ENCODE measurements around the gene KIAA1191.

The KIAA1191 gene

DNA sequence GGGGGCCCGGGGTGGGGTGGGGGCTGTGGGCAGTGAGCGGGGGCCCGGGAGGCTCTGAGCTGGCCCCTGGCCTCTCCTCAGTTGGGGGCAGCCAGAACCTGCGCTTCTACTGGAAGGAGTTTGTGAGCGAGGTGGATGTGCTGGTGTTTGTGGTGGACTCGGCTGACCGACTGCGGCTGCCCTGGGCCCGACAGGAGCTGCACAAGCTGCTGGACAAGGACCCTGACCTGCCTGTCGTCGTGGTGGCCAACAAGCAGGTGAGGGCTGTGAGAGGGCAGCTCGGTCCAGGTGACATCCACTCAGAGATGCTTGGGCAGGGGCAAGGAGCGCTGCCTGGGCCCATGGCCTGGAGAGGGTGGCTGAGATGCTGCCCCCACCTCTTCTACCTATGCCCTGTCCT, 7.2 kb upstream of the KIAA1191 start:
- TF ChIP-seq, protein P1, sequence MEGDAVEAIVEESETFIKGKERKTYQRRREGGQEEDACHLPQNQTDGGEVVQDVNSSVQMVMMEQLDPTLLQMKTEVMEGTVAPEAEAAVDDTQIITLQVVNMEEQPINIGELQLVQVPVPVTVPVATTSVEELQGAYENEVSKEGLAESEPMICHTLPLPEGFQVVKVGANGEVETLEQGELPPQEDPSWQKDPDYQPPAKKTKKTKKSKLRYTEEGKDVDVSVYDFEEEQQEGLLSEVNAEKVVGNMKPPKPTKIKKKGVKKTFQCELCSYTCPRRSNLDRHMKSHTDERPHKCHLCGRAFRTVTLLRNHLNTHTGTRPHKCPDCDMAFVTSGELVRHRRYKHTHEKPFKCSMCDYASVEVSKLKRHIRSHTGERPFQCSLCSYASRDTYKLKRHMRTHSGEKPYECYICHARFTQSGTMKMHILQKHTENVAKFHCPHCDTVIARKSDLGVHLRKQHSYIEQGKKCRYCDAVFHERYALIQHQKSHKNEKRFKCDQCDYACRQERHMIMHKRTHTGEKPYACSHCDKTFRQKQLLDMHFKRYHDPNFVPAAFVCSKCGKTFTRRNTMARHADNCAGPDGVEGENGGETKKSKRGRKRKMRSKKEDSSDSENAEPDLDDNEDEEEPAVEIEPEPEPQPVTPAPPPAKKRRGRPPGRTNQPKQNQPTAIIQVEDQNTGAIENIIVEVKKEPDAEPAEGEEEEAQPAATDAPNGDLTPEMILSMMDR (IDR thresholded peaks at IDR 0.05; ENCODE audit: low read depth, low read length) = no peak
- H3K36me3 ChIP-seq = peaks cover 3% of the 10 kb centered on the region
- no peak overlapping the region for H3K27ac ChIP-seq
- H3K27me3 ChIP-seq (ENCODE audit: insufficient read depth, low read depth, severe bottlenecking) = no peaks in the 10 kb centered on the region
- no peak for DNase-seq
- no peaks in the 10 kb centered on the region for H3K9me3 ChIP-seq (ENCODE audit: severe bottlenecking)
- H3K4me3 ChIP-seq (ENCODE audit: low read depth, low read length) = no peak overlapping the region

DNA sequence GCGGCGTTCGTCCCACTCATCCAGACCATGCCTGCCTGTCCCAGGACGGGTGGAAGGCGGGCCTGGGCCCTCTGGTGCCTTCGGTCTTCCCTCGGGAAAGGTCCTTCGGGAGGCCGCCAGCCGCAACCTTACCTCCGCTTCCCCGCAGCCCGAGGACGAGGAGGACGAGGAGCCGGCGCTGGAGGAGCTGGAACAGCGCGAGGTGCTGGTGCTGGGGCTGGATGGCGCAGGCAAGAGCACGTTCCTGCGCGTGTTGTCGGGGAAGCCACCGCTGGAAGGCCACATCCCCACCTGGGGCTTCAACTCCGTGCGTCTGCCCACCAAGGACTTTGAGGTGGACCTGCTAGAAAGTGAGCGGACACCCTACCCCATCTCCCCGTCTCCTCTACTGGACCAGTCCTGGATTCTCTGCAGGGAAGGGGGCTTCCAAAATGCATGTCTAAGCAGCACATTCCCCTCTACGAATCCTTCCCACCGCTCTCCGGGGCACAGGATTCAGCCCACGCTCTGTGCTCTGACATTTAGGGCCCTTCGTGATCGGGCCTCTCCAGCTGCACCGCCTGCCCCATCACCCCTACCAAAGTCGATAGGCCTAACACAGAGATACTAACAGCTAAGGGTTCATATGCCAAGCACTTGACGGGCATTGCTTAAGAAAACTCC, 4.8 kb upstream of the KIAA1191 start:
- no peak overlapping the region for H3K4me3 ChIP-seq (ENCODE audit: low read depth, low read length)
- H3K9me3 ChIP-seq (ENCODE audit: severe bottlenecking) = no peaks in the 10 kb centered on the region
- H3K27ac ChIP-seq = no peak overlapping the region
- DNase-seq = no peak
- peaks cover 5% of the 10 kb centered on the region for H3K36me3 ChIP-seq
- H3K27me3 ChIP-seq (ENCODE audit: insufficient read depth, low read depth, severe bottlenecking) = no peaks in the 10 kb centered on the region
- TF ChIP-seq, protein P1 (IDR thresholded peaks at IDR 0.05; ENCODE audit: low read depth, low read length) = no peak

DNA sequence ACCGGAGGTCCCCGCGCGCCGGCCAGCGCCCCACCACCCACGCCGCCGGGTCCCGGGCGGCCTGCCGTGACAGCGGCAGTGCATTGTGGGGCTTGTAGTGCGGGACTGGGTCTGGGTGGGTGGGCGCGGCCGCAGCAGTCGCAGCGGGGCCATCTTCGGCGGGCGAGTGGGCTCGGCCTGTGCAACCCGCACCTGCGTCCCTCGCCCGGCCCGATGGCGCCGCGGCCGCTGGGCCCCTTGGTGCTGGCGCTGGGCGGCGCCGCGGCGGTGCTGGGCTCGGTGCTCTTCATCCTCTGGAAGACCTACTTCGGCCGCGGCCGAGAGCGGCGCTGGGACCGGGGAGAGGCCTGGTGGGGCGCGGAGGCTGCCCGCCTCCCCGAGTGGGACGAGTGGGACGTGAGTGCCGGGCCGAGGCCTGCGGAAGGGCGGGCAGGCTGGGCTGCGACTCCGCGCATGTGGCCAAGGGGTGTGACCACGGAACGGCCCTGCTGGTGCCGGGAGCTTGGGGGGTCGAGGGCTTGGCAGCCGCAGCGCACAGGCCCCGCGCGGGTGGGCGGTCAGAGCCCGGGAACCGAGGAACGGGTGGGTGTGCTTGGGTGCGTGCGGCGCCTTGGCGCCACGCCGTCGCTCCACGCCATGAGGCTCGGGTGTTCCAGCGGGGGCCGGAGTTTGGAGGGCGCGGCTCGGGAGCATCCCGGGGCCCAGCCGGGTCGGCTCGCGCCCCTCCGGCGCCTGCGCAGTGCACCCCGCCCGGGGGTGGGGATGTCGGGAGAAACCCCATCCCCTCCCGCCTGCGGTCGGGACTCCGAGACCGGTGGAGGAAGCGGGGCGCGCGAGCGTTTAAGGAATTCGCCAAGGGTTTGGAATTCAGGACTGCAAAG, 4.0 kb upstream of the KIAA1191 start, which contains the start of gene ARL10:
ARL10 (plus strand) TSS at position 137 of the 881 bp plus-strand sequence; CDS start at position 214, 77 bp downstream.
- H3K27me3 ChIP-seq (ENCODE audit: insufficient read depth, low read depth, severe bottlenecking) = no peaks in the 10 kb centered on the region
- H3K4me3 ChIP-seq (ENCODE audit: low read depth, low read length) = peak within 1 kb of the TSS; percentile 82
- no peak within 1 kb of the TSS for H3K27ac ChIP-seq
- peak; percentile 57 for DNase-seq
- TF ChIP-seq, protein P1 (IDR thresholded peaks at IDR 0.05; ENCODE audit: low read depth, low read length) = no peak
- no peaks in the 10 kb centered on the region for H3K9me3 ChIP-seq (ENCODE audit: severe bottlenecking)
- peaks cover 7% of the 10 kb centered on the region for H3K36me3 ChIP-seq

DNA sequence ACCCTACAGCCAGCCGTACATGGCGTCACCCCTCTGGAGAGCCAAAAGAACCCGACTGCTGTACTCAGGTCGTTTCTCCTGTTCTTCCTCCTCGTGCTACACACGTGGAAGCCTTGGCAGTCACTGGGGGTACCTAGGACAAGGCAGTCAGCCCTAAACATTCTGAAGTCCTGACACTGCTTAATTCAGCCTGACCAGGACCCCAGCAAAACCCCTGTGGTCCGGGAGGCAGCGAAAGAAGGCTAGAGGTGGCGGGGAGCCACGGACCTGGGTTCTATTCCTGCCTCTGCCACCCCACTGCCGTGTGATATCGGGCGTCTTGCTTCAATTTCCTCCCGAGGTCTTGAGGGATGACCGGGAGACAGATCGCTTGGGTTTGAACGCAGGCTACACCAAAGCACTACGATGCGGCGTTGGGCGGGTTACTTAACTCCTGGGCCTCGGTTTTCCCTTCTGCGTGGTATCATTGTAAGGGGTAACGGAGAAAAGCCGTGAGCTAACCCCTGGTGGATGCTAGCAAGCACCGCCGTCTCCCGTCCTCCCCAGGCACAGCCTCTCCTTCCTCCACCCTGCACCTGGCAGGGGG, 3.3 kb upstream of the KIAA1191 start:
- DNase-seq = no peak
- H3K36me3 ChIP-seq = peaks cover 5% of the 10 kb centered on the region
- no peak overlapping the region for H3K27ac ChIP-seq
- H3K4me3 ChIP-seq (ENCODE audit: low read depth, low read length) = peak overlapping the region; percentile 82
- H3K9me3 ChIP-seq (ENCODE audit: severe bottlenecking) = no peaks in the 10 kb centered on the region
- H3K27me3 ChIP-seq (ENCODE audit: insufficient read depth, low read depth, severe bottlenecking) = no peaks in the 10 kb centered on the region
- TF ChIP-seq, protein P1 (IDR thresholded peaks at IDR 0.05; ENCODE audit: low read depth, low read length) = no peak

DNA sequence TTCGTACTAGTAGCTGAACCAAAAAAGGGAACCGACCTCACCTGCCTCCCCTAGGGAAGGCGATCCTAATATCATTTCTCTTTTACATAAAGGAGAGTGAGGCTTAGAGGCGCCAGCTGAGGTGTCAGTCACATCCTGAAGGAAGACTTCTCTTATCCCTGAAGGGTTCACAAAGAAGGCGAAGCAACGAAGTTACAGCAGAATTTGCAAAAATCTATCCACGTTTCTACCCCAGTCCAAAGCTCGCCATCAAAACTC, 598 bp upstream of the KIAA1191 start:
- no peak overlapping the region for H3K27ac ChIP-seq
- H3K9me3 ChIP-seq (ENCODE audit: severe bottlenecking) = no peaks in the 10 kb centered on the region
- no peaks in the 10 kb centered on the region for H3K27me3 ChIP-seq (ENCODE audit: insufficient read depth, low read depth, severe bottlenecking)
- TF ChIP-seq, protein P1 (IDR thresholded peaks at IDR 0.05; ENCODE audit: low read depth, low read length) = no peak
- DNase-seq = no peak
- H3K4me3 ChIP-seq (ENCODE audit: low read depth, low read length) = peak overlapping the region; percentile 95
- peaks cover 28% of the 10 kb centered on the region for H3K36me3 ChIP-seq
